Measurements from ENCODE around the gene TMEM37. TPM values are rescaled to one million over a fixed set of nuclear protein-coding genes. Genes with fewer than 3 reads are reported as not detected.
"Not testable (repeated sequence)": the region's sequence is repeated elsewhere in the genome, so short reads cannot be mapped to it uniquely, and the experiment has no call there.

Gene TMEM37
- 0.69 and 11.4 TPM in 2 replicates for total RNA-seq

- DNase-seq (ENCODE audit: low read depth) = peak; percentile 56
Observed at GRCh38 chr2:119431155-119431975, at the start of gene TMEM37. TSS of gene TMEM37 (plus strand) at chr2:119431854. CDS start at chr2:119431904, 50 bp downstream.

DNA sequence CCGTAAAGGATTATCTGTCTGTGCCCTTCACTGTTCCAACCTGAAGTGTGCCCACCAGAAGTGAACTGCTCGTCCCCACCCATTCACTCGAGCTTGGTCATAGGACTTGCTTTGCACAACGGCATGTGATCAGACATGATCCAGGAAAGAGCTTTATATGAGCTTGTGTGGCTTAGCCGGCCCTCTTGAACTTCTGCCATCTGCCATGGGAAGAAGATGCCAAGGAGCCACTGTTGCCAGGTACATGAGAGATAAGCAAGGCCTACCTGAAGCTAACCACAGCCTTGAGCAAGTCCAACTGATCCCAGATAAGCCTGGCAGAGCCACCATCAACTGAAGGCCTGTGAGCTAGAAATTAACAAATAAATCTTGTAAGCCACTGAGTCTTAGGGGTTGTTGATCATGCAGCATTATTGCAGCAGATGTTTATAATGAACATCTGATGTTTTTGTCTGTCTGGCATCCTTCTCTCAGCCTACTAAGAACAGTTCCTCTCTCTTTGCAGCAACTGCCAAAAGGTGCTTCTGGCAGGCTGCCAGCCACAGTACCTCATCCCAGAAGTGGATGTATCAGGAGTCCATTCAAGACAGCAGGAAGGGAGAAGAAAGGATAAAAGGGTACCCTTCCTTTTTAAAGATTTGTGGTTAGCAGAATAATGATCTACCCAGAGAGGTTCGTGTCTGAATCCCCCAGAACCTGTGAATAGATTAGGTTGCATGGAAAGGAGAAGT is 48.1 kb upstream of the TMEM37 start:
- no peak for DNase-seq (ENCODE audit: low read depth)

GRCh38 chr2:119384971-119385370 is 46.7 kb upstream of the TMEM37 start:
- DNase-seq (ENCODE audit: low read depth) = no peak

DNA sequence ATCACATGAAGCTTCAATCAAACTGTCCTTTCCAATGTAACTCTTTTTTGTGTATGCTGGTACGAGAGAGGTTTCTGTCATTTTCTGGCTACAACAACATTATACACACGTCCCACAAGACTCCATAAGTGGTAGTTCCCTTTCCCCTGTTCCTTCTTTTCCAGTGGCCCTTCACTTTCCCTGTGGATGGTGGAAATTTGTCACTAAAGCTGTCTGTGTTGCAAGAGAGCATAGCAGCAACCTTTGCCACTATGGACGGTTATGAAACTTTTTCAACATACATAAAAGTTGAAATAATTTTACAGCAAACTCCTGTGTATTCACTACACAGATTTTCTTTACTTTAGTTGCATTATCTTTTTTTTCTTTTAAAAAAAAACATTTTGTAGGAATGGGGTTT is 46.2 kb upstream of the TMEM37 start:
- DNase-seq (ENCODE audit: low read depth) = no peak

- DNase-seq (ENCODE audit: low read depth) = peak; percentile 100
Observed at GRCh38 chr2:119387381-119388129, 44.1 kb upstream of the TMEM37 start.

DNA sequence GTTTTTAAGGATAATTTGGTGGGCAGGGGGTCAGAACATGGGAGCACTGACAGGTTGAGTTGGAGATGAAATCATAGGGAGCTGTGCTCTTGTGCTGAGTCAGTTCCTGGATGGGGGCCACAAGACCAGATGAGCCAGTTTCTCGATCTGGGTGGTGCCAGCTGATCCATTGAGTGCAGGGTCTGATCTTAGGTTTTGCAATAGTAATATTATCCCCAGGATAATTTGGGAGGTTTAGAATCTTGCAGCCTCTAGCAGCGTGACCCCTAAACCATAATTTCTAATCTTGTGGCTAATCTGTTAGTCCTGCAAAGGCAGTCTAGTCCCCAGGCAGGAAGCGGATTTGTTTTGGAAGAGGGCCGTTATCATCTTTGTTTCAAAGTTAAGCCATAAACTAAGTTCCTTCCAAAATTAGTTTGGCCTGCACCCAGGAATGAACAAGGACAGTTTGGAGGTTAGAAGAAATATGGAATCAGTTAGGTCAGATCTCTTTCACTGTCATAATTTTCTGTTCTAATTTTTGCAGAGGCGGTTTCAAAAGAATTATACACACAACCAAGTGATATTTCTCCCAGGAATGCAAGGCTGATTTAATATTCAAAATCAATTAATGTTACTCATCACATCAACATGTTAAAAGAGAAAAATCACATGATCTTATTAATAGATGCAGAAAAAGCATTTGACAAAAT is 41.9 kb upstream of the TMEM37 start:
- no peak for DNase-seq (ENCODE audit: low read depth)

DNA sequence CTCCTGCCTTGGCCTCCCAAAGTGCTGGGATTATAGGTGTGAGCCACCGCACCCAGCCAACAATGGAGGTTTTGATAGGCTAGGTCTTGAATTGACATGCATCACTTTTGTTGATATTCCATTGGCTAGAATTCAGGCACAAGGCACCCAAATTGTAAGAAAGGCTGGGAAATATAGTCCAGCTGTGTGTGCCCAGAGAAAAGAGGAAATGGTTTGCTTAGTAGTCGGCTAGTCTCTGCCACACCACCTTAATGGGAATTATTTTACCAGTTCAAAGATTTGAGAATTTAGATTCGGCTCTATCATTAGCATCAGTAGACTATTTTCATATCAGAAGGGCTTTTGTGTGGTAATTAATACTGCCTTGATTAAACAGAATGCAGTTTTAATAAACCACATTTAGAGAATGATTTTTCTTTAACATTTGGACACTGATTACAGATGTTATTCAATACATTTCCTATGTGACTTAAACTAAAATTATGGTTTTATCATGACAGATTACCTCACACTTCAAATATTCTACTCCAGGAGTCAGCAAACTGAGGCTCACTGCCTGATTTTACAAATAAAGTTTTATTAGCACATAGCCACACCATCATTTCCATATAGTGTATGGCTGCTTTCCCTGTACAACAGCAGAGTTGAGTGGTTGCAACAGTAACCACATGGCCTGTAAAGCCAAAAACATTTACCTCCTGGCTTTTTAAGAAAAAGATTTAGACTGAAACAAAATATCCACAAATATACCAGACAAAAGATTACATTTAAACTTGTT is 37.5 kb upstream of the TMEM37 start:
- no peak for DNase-seq (ENCODE audit: low read depth)

DNA sequence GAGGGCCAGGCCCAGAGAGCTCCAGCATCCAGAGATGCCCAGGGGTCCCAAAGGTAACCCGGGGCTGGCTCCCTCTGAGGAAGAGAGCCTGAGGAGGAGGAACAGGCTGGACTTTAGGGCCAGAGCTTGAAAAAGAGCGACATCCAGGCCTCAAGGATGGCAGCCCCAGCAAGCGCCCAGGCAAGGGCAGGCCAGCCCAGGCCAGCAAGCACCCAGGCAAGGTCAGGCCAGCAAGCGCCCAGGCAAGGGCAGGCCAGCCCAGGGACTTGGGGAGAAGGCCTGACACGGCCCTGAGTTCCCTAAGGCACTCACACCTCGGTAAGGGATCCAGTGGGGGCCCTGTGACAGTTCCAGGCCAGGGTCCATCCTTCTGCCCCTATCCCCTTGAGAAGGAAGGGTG is 34.5 kb upstream of the TMEM37 start:
- DNase-seq (ENCODE audit: low read depth) = no peak

DNA sequence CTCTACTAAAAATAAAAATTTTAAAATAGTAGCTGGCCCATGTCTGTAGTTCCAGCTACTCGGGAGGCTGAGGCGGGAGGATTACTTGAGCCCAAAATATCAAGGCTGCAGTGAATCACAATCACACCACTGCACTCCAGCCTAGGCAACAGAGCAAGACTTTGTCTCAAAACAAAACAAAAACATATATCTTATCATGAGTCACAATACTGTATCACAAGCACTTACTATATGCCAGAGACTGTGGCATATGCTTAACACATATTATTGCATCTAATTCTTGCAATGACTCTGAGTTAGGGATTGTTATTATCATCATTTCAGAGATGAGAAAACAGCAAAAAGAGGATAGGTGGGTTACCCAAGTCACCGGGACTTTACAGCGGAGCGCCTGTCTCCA is 29.5 kb upstream of the TMEM37 start:
- no peak for DNase-seq (ENCODE audit: low read depth)

DNA sequence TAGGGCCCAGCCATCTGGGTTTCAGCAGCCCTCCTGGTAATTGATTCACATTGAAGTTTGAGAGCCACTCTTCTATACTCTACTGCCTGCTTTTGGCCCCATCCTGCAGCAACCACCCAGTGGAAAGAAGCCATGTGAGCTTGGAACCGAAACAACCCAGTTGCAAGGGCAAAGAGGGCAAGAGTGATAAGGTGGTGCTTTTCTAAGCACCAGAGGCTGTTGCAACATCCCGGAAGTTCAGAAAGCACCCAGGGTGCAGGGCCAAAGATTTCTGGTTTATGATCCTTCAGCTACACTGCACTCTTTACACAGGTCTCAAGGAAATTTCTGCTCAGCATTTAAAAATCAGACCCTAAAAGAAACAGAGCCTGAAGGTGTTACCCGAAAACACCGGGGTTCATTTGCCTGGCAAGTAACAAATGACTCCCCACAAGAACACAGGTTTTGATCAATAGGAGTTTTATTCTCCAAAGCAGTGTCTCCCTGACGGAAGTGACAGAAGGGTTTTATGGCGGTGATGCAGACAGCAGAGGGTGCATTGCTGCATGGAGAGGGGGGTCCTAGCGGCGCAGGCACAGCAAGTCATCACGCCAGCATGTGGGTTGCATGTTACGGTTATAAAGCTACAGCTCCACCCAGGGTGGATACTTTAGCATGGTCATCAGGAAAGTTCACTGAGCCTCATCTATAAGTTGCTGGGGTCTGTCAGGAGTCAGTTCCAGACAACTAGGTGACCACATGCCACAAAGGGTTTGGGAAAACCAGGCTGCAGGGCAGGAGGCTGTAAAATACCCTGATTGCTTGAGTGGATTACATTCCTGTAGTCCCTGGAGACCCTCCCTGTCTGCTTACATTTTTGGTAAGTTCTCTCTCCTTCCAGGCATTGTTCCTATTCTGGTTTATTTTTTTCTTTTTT is 28.8 kb upstream of the TMEM37 start:
- peak; percentile 38 for DNase-seq (ENCODE audit: low read depth)

DNA sequence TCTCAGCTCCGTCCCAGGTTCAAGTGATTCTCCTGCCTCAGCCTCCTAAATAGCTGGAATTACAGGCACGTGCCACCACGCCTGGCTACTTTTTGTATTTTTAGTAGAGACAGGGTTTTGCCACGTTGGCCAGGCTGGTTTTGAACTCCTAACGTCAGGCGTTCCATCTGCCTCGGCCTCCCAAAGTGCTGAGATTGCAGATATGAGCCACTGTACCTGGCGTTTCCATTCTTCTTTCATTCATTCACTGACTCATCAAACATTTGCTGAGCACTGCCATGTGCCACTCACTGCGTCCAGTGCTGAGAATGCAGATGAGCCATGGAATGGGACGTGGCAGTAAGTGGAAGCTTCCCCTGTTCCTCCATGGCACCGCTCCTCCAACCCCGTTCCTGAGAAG is 28.0 kb upstream of the TMEM37 start:
- not testable (repeated sequence) for DNase-seq (ENCODE audit: low read depth)

DNA sequence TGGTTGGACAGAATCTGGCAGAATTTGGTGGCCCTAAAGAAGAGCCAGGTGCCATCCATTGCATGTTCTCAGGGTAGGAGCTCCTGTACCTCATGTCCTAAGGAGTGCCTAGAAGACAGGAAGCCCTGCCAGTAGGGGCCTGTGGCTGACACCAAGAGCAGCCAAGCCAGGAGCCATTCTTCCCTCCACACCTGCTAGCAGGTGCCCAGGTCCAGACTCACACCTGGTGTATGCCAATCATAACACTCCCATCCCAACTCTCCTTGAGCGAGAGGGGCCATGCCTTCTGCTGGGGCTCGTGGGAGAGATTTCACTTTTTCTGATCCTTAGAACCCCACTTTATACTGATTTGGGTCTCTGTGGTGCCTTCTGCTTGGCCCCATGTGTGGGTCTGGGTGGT is 26.5 kb upstream of the TMEM37 start:
- no peak for DNase-seq (ENCODE audit: low read depth)

DNA sequence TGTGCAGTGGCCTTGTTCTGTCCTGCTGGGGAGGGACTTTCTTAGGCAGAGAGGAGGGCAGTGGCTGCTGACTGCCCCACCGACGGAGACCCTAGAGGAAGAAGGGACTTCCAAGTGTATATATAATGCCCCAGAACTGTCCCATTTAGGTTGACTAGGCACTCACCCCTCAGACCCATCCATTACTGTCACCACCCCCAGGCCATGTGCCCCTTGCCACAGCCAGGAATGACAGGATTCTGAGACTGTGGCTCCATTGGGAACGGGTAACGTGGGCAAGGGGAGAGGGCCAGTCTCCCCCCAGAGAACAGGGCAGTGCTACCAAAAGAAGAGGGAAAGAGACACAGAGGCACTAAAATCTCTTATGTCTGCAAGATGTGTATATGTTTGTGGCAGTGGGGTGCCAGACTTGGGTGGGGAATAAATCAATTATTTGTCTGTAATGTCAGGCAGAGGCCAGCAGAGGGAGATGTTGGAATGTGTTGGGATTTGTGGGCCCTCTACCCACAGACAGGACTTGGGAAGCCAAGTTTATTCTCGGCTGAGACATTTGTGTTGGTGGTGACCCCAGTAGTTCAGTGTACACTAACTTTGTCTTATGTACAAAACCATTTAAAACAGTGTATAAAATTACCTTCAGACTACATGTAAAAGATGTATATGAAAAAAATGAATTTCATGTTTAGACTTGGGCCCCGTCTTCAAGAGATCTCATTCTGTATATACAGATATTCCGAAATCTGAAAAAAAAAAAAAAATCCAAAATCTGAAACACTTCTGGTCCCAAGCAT is 24.0 kb upstream of the TMEM37 start:
- DNase-seq (ENCODE audit: low read depth) = peak; percentile 57

DNA sequence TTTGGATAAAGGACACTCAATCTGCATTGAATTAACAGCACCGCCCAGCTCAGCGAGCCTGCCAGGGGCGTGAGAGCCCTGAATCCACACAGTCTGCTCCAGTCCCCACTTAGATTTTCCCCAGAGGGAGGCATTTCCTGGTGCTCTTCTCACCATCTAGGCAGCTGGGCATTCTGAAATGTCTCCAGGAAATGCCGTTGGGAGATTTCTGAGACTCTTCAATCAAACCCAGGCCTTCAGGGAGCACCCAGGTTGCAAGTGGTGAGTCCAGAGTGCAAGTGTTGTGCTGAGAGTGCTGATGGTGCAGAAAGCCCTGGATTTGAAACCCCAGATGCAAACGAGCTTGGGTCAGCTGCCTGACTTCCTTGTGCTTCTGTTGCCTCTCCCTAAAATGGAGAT is 23.4 kb upstream of the TMEM37 start:
- DNase-seq (ENCODE audit: low read depth) = peak; percentile 13

- no peak for DNase-seq (ENCODE audit: low read depth)
Observed at GRCh38 chr2:119409506-119409905, 22.1 kb upstream of the TMEM37 start.

GRCh38 chr2:119414894-119415293 is 16.8 kb upstream of the TMEM37 start:
- no peak for DNase-seq (ENCODE audit: low read depth)

- peak; percentile 63 for DNase-seq (ENCODE audit: low read depth)
Observed at GRCh38 chr2:119415630-119416029, 16.0 kb upstream of the TMEM37 start.

DNA sequence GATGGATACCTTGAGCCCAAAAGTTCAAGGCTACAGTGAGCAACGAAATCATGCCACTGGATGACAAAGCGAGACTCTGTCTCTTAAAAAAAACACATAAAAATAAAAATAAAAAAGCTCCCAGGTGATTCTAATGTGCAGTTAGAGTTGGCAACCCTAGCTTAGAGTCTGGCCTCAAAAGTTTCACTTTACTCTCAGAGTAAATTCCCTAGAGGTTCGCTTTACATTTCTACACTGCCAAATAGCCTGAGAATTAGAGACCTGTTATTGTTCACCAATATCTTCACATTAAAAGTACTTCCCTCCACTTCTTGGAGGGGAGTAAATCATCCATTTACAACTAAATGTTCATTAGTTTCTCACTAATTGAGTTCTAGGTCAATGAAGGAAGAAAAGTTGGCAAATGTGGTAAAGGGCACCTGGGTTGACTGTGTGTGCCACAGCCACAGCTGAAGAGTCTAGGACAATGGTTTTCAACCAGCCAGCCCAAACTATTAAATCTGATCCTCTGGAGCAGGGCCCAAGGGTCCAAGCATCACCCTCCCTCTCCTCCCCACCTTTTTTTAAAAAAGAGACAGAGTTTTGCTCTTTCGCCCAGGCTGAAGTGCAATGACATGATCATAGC is 15.2 kb upstream of the TMEM37 start:
- no peak for DNase-seq (ENCODE audit: low read depth)

- DNase-seq (ENCODE audit: low read depth) = no peak
Observed at GRCh38 chr2:119417908-119418307, 13.7 kb upstream of the TMEM37 start.

All from renal cortical epithelial cell (primary cell).